ENCODE data around the gene TXNDC15. TPM values are rescaled to one million over a fixed set of nuclear protein-coding genes. Genes with fewer than 3 reads are reported as not detected.

Gene TXNDC15
- total RNA-seq, 2 donors from 2014 or later: 91.2 to 181 TPM

DNA sequence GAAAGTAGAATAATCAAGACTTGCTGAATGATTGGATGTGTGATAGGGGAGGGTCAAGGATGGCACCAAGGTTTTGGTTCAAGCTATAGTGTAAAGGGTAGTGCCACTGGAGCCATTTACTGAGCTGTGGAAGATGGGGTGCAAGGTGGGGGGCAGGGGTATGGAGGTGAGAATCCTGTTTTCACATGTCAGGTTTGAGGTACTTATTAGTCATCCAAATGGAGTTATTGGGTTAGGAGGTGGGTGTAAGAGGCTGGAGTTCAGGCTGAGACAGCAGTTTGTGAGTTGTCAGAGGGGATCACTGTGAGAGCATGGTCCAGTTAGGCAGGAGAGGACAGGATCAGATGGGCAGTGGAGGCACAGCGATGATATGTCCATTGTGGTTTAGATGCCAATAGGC lies 39.6 kb downstream of the TXNDC15 start:
- ATAC-seq (ENCODE audit: insufficient number of reproducible peaks, low FRiP score, low read depth): no peak
- Histone ChIP-seq H3K27me3 (replicated peaks; ENCODE audit: insufficient read depth) (no peaks in the 10 kb centered on the region), H3K9me3 (no peaks in the 10 kb centered on the region), H3K4me3 (no peak overlapping the region), H3K4me1 (ENCODE audit: control insufficient read depth in 1 of 2, low read depth in 2 of 2) (no peaks in the 10 kb centered on the region), H3K36me3 (peaks cover 16% of the 10 kb centered on the region), H3K27ac (no peak overlapping the region)
- TF ChIP-seq, protein P1, sequence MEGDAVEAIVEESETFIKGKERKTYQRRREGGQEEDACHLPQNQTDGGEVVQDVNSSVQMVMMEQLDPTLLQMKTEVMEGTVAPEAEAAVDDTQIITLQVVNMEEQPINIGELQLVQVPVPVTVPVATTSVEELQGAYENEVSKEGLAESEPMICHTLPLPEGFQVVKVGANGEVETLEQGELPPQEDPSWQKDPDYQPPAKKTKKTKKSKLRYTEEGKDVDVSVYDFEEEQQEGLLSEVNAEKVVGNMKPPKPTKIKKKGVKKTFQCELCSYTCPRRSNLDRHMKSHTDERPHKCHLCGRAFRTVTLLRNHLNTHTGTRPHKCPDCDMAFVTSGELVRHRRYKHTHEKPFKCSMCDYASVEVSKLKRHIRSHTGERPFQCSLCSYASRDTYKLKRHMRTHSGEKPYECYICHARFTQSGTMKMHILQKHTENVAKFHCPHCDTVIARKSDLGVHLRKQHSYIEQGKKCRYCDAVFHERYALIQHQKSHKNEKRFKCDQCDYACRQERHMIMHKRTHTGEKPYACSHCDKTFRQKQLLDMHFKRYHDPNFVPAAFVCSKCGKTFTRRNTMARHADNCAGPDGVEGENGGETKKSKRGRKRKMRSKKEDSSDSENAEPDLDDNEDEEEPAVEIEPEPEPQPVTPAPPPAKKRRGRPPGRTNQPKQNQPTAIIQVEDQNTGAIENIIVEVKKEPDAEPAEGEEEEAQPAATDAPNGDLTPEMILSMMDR (IDR thresholded peaks at IDR 0.05): no peak
- no peak for DNase-seq (ENCODE audit: low spot score)

DNA sequence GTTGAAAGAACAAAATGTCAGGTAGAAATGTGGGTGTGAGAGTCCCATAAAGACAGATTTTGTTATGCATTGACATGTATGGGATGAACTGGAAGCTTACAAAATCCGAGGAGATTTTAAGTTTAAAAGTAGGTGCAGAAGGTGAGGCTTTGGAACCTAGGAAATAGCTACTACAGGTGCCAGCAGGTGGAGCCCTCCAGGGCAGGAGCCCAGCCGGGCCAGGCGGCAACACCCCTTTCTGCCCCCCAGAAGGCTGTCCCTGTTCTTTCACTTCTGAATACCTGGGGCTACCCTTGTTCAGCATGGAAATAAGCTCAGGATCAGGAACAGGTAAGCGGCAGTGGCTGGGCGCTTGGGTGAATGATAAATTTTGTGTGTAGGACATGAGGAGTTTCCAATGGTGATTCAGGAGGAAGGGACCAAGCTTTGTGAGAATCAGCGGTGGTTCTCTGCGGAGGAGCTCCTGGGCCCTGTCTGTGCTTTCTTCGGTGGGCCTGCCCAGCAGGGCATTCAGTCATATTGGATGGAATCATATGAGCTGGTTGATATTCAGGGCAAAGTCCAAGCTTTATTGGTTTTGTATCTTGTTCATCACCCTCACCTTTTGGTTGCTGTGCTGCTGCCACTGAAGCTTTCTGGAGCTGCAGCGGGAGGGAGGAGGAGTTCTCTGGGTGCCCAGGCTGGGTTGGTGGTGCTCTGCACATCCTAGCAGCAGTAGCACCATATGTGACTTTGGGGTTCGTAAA lies 43.1 kb downstream of the TXNDC15 start:
- Histone ChIP-seq H3K27ac (no peak overlapping the region), H3K4me3 (no peak overlapping the region), H3K9me3 (no peaks in the 10 kb centered on the region), H3K4me1 (ENCODE audit: control insufficient read depth in 1 of 2, low read depth in 2 of 2) (no peaks in the 10 kb centered on the region), H3K27me3 (replicated peaks; ENCODE audit: insufficient read depth) (no peaks in the 10 kb centered on the region), H3K36me3 (peaks cover 22% of the 10 kb centered on the region)
- TF ChIP-seq, protein P1 (IDR thresholded peaks at IDR 0.05): no peak
- ATAC-seq (ENCODE audit: insufficient number of reproducible peaks, low FRiP score, low read depth): no peak
- no peak for DNase-seq (ENCODE audit: low spot score)

DNA sequence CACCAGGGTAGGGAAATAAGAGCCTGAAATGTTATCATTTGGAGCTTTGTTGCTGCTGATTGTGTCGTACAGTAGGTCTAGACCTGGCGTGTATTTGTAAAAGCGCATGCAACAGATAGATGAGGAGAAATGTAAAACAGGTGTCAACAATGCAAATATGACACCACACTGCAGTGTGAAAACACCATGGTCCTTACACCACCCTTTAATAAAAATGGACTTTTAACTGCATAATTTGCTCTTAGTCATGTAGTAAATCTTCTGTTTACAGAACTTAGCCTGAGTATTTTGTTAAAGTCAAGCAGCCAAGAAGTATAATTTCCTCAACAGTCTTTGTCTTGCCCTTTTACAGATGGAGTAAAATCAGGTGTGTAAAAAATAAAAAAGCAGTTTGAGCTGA lies 44.7 kb downstream of the TXNDC15 start:
- Histone ChIP-seq H3K36me3 (peaks cover 19% of the 10 kb centered on the region), H3K27ac (no peak overlapping the region), H3K4me3 (no peak overlapping the region), H3K4me1 (ENCODE audit: control insufficient read depth in 1 of 2, low read depth in 2 of 2) (no peaks in the 10 kb centered on the region), H3K9me3 (no peaks in the 10 kb centered on the region), H3K27me3 (replicated peaks; ENCODE audit: insufficient read depth) (no peaks in the 10 kb centered on the region)
- DNase-seq (ENCODE audit: low spot score): no peak
- TF ChIP-seq, protein P1 (IDR thresholded peaks at IDR 0.05): no peak
- no peak for ATAC-seq (ENCODE audit: insufficient number of reproducible peaks, low FRiP score, low read depth)

DNA sequence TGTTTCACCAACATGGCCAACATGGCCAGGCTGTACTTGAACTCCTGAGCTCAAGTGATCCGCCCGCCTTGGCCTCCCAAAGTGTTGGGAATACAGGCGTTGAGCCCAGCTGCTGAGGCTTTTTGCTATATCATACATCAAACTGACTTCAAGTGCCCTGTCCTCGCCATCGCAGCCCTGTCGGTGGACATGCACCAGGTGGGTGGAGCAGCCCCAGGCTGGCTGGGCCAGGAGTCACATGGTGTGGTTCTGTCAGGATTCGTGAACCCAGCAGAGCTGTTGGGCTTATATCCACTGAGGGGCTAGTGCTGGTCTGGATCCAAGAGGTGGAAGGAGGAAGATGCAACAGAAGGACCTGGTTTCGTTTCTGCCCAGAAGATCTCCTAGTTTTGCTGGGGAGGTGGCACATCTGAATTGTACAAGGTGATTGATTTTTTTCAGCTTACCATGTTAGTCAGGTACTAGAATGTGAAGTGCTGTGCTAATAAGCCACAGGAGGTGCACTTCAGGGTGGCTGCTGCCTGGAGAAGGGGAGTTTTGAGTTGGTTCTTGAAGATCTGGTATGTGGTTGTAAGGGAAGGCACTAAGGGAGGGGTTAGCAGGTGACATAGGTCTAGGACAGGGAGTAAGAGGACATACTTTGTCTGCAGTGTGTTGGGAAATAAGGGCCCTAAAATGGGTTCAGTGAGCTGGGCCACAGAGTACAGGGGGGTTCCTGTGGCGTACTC lies 46.8 kb downstream of the TXNDC15 start:
- Histone ChIP-seq H3K27me3 (replicated peaks; ENCODE audit: insufficient read depth) (no peaks in the 10 kb centered on the region), H3K4me3 (no peak overlapping the region), H3K9me3 (no peaks in the 10 kb centered on the region), H3K27ac (no peak overlapping the region), H3K36me3 (peaks cover 15% of the 10 kb centered on the region), H3K4me1 (ENCODE audit: control insufficient read depth in 1 of 2, low read depth in 2 of 2) (no peaks in the 10 kb centered on the region)
- TF ChIP-seq, protein P1 (IDR thresholded peaks at IDR 0.05): no peak
- no peak for ATAC-seq (ENCODE audit: insufficient number of reproducible peaks, low FRiP score, low read depth)
- no peak for DNase-seq (ENCODE audit: low spot score)

DNA sequence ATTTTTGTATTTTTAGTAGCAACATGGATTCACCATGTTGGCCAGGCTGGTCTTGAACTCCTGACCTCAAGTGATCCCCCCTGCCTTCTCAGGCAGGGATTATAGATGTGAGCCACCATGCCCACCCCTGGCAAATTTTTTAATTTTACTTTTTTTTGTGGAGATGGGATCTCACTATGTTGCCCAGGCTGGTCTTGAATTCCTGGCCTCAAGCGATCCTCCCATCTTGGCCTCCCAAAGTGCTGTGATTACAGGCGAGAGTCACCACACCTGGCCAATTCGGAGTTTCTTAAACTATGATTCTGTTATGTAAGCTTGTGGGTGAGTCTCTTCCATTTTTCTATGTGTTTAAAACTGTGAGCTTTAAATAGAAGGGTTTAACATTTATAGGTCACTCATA lies 58.3 kb downstream of the TXNDC15 start:
- no peak for DNase-seq (ENCODE audit: low spot score)
- Histone ChIP-seq H3K9me3 (no peaks in the 10 kb centered on the region), H3K36me3 (peaks cover 10% of the 10 kb centered on the region), H3K27ac (no peak overlapping the region), H3K4me3 (no peak overlapping the region), H3K4me1 (ENCODE audit: control insufficient read depth in 1 of 2, low read depth in 2 of 2) (no peaks in the 10 kb centered on the region), H3K27me3 (replicated peaks; ENCODE audit: insufficient read depth) (no peaks in the 10 kb centered on the region)
- ATAC-seq (ENCODE audit: insufficient number of reproducible peaks, low FRiP score, low read depth): no peak
- TF ChIP-seq, protein P1 (IDR thresholded peaks at IDR 0.05): no peak
